ENCODE measurements around the gene CDA.

The CDA gene

GRCh38 chr1:20648946-20649345 lies 60.0 kb downstream of the CDA start:
- no peak for DNase-seq (ENCODE audit: low read depth)

- DNase-seq (ENCODE audit: low read depth), result no peak
These were observed 63.4 kb downstream of the CDA start for GRCh38 chr1:20652300-20652699.

GRCh38 chr1:20654104-20654690 lies 65.3 kb downstream of the CDA start:
- no peak for DNase-seq (ENCODE audit: low read depth)

- no peak for DNase-seq (ENCODE audit: low read depth)
These were observed 68.1 kb downstream of the CDA start for GRCh38 chr1:20657024-20657423.

GRCh38 chr1:20658166-20658915 lies 69.4 kb downstream of the CDA start:
- DNase-seq (ENCODE audit: low read depth), result no peak

GRCh38 chr1:20660363-20660762 lies 71.5 kb downstream of the CDA start:
- DNase-seq (ENCODE audit: low read depth), result no peak

GRCh38 chr1:20660847-20661206 lies 71.9 kb downstream of the CDA start:
- DNase-seq (ENCODE audit: low read depth), result no peak

- DNase-seq (ENCODE audit: low read depth), result peak; percentile 96
These were observed 72.6 kb downstream of the CDA start, which contains the start of gene DDOST for GRCh38 chr1:20661207-20662109. Gene DDOST (minus strand): TSS chr1:20661369. CDS start chr1:20661350, 19 bp downstream.

GRCh38 chr1:20662110-20662475 lies 73.2 kb downstream of the CDA start:
- DNase-seq (ENCODE audit: low read depth), result no peak

- DNase-seq (ENCODE audit: low read depth), result no peak
These were observed 74.5 kb downstream of the CDA start for GRCh38 chr1:20663365-20663764.

GRCh38 chr1:20663969-20664715 lies 75.2 kb downstream of the CDA start:
- DNase-seq (ENCODE audit: low read depth), result no peak

- DNase-seq (ENCODE audit: low read depth), result no peak
These were observed 76.8 kb downstream of the CDA start for GRCh38 chr1:20665726-20666125.

GRCh38 chr1:20666146-20666545 lies 77.2 kb downstream of the CDA start:
- no peak for DNase-seq (ENCODE audit: low read depth)

GRCh38 chr1:20666804-20667203 lies 77.9 kb downstream of the CDA start:
- no peak for DNase-seq (ENCODE audit: low read depth)
